ENCODE data around the gene TUFT1. TPM values are rescaled to one million over a fixed set of nuclear protein-coding genes. Genes with fewer than 3 reads are reported as not detected.

The TUFT1 gene
- total and polyA plus RNA-seq, 9 of the 15 experiments (the other 6 are each of a cell fraction or from before 2014, with no cell fraction given), result 0.54 to 2.0 (median 1.7) TPM

- no peak for TF ChIP-seq ZNF274 (IDR thresholded peaks at IDR 0.05; ENCODE audit: borderline replicate concordance, low read depth, low read length)
- no peak for TF ChIP-seq STAT6 (CRISPR knock-in tag; IDR thresholded peaks at IDR 0.05)
- no peak for TF ChIP-seq SAFB (IDR thresholded peaks at IDR 0.05; ENCODE audit: borderline replicate concordance, low read depth, low read length)
These were observed 22.6 kb downstream of the TUFT1 start (continued) for GRCh38 chr1:151562661-151563060.

GRCh38 chr1:151563376-151563775 lies 23.3 kb downstream of the TUFT1 start:
- H3K4me1 ChIP-seq (replicated peaks in 1 of 2; ENCODE audit: control insufficient read depth in 2 of 2, insufficient read depth in 2 of 2, low read length in 2 of 2), result no peaks in the 10 kb centered on the region; a peak in 1 of 5 replicates
- H3K27me3 ChIP-seq (ENCODE audit: control insufficient read depth in 2 of 2, insufficient read depth in 2 of 2, low read length in 2 of 2), result peaks cover 10 to 20% of the 10 kb centered on the region in 2 experiments
- H3K9me1 ChIP-seq (ENCODE audit: control insufficient read depth, insufficient read depth, low read length), result no peaks in the 10 kb centered on the region
- no peak for TF ChIP-seq FOXJ2 (tag; IDR thresholded peaks at IDR 0.05)
- ATAC-seq (no peak), DNase-seq (ENCODE audit: extremely low read depth in 1 of 4, low spot score in 3 of 4) (no peak), FAIRE-seq (no peak)
- no peaks in the 10 kb centered on the region for H3K36me3 ChIP-seq (ENCODE audit: control insufficient read depth, insufficient read depth, low read length)
- H2AFZ ChIP-seq (ENCODE audit: low read depth, low read length), result no peak overlapping the region
- H3K27ac ChIP-seq (ENCODE audit: extremely low read depth, low read depth, low read length), result no peak overlapping the region
- no TSS peak for BruUV-seq (replicated peaks)
- WGBS (ENCODE audit: insufficient coverage, low coverage, missing lambda C conversion rate), result 2% methylated on average over 2 of the region's 2 CpGs
- in situ Hi-C loops (cut with MboI) (no loop called here), intact Hi-C loops (cut with micrococcal nuclease) (no loop called here)
- no peaks in the 10 kb centered on the region for H3K79me2 ChIP-seq (ENCODE audit: control insufficient read depth, insufficient read depth, low read length)
- H4K20me1 ChIP-seq (replicated peaks; ENCODE audit: control insufficient read depth, insufficient read depth, low read length), result 0 out of 2 replicates have a peak, but pooled peaks cover 4% of the 10 kb centered on the region
- ChIA-PET CTCF (ENCODE audit: low intra/inter-chr PET ratio) (no interaction called here), POLR2A (no interaction called here)
- H3K4me3 ChIP-seq, result no peak overlapping the region
- H3K4me2 ChIP-seq (ENCODE audit: insufficient read depth, low read length), result no peak overlapping the region
- no peak overlapping the region for H3K9ac ChIP-seq (ENCODE audit: insufficient read depth in 1 of 2, low read depth in 2 of 2, low read length in 2 of 2)
- H3K9me3 ChIP-seq (replicated peaks; ENCODE audit: control insufficient read depth, insufficient read depth, low read depth, low read length), result no peaks in the 10 kb centered on the region

Measured in K562 (cell line).